K562 (cell line): ENCODE results near the gene SLAMF6. TPM values are rescaled to one million over a fixed set of nuclear protein-coding genes. Genes with fewer than 3 reads are reported as not detected.

ENCODE experiments used
- ARNT ChIP-seq, 2 experiments: fragments of 450-650 bp; IDR thresholded peaks; 2 replicates each; pipeline ENCODE4 v1.6.1; 2016; ENCODE audit warnings: mild to moderate bottlenecking in 1 of 2
- FOS ChIP-seq: IDR thresholded peaks from 3 replicates; pipeline ENCODE4 v1.6.1; 2011; ENCODE audit not compliant: insufficient read length; ENCODE audit errors: extremely low read depth
- FOXA3 ChIP-seq, 2 experiments: fragments of 450-650 bp in 1 of 2; sonication (generic) in 1 of 2; formaldehyde crosslinking; IDR thresholded peaks in 1 of 2; conservative IDR thresholded peaks in 1 of 2; 2 replicates each; pipeline versions ENCODE4 v1.4.0 to v1.8.0; 2020 to 2022; ENCODE audit warnings: mild to moderate bottlenecking in 2 of 2, missing genetic modification reagents in 1 of 2
- HDAC1 ChIP-seq, 2 experiments: fragments of 450-650 bp; IDR thresholded peaks; 2 replicates each; pipeline ENCODE4 v1.6.1; 2016 to 2017; ENCODE audit warnings: inconsistent platforms in 1 of 2, mild to moderate bottlenecking in 1 of 2, moderate library complexity in 1 of 2
- HMG20A ChIP-seq: fragments of 450-650 bp; formaldehyde crosslinking; conservative IDR thresholded peaks from 2 replicates; pipeline ENCODE4 v1.4.0; 2020; ENCODE audit warnings: mild to moderate bottlenecking, mixed read lengths
- KDM1A ChIP-seq, 2 experiments: fragments of 450-650 bp; IDR thresholded peaks; 2 replicates each; pipeline ENCODE4 v1.6.1; 2016; ENCODE audit warnings: mild to moderate bottlenecking in 2 of 2
- MCM2 ChIP-seq: fragments of 450-650 bp; IDR thresholded peaks from 2 replicates; pipeline ENCODE4 v1.6.1; 2017; ENCODE audit warnings: low read depth, mild to moderate bottlenecking
- RBM15 ChIP-seq: fragments of 200-400 bp; formaldehyde crosslinking; IDR thresholded peaks from 2 replicates; pipeline ENCODE4 v1.6.1; 2018; ENCODE audit warnings: mild to moderate bottlenecking, low read length, moderate library complexity; ENCODE audit not compliant: insufficient read depth
- RBM22 ChIP-seq: fragments of 200-400 bp; formaldehyde crosslinking; IDR thresholded peaks from 2 replicates; pipeline ENCODE4 v1.6.1; 2018; ENCODE audit warnings: low read length, low read depth; ENCODE audit not compliant: poor library complexity, severe bottlenecking
- SLC30A9 ChIP-seq: fragments of 250-450 bp; sonication (Bioruptor Pico); IDR thresholded peaks from 2 replicates; pipeline ENCODE4 v1.8.0; 2022; ENCODE audit warnings: mild to moderate bottlenecking, moderate library complexity
- U2AF2 ChIP-seq: fragments of 200-400 bp; formaldehyde crosslinking; optimal IDR thresholded peaks from 2 replicates; pipeline ENCODE3; 2017; ENCODE audit warnings: low read depth, mild to moderate bottlenecking, low read length
- YBX1 ChIP-seq: fragments of 450-650 bp; IDR thresholded peaks from 2 replicates; pipeline ENCODE4 v1.7.1; 2016; ENCODE audit warnings: mild to moderate bottlenecking
- ZBTB17 ChIP-seq: fragments of 450-650 bp; formaldehyde crosslinking; IDR thresholded peaks from 2 replicates; pipeline ENCODE4 v1.4.0; 2020; ENCODE audit warnings: mild to moderate bottlenecking
- ZNF408 ChIP-seq: fragments of 250-450 bp; sonication (Bioruptor Pico); IDR thresholded peaks from 2 replicates; pipeline ENCODE4 v1.4.0; 2020; ENCODE audit warnings: low read depth, mild to moderate bottlenecking, moderate library complexity
- polyA plus RNA-seq, 8 experiments: library from polyadenylated mRNA; depleted of rRNA in 4 of 8; stranded (reverse) in 5 of 8; unstranded in 3 of 8; fragments of >200 nt; fragmentation: Nextera tagmentation in 2 of 8; fragmentation: Illumina TruSeq in 1 of 8; extraction: Ambion mirVana in 2 of 8; extraction: Trizol in 1 of 8; gene quantifications; 2 replicates each; pipeline versions ENCODE4 v1.2.1 to v1.2.3, GENCODE V29; 2011 to 2014; ENCODE audit warnings: inconsistent platforms in 1 of 8, missing spikeins in 1 of 8
- total RNA-seq, 7 experiments: library from RNA; depleted of rRNA in 6 of 7; stranded (reverse); fragments of >200 nt in 6 of 7; fragmentation: Illumina TruSeq in 2 of 7; extraction: Trizol in 2 of 7; gene quantifications; 2 replicates each; pipeline versions ENCODE4 v1.2.1 to v1.2.3, GENCODE V29; 2011 to 2021; ENCODE audit warnings: low replicate concordance in 1 of 7
- TF ChIP-seq, protein P1 (sequence below): fragments of 450-650 bp; IDR thresholded peaks from 2 replicates; pipeline ENCODE4 v1.6.1; 2016; ENCODE audit warnings: mild to moderate bottlenecking
- TF ChIP-seq, protein P2 (sequence below): fragments of 250-450 bp; sonication (Bioruptor Pico); IDR thresholded peaks from 2 replicates; pipeline ENCODE4 v1.9.0; 2021; ENCODE audit warnings: mild to moderate bottlenecking, inconsistent platforms
- TF ChIP-seq, protein P3 (sequence below): sonication (generic); formaldehyde crosslinking; IDR thresholded peaks from 2 replicates; pipeline ENCODE4 v1.8.0; 2023; ENCODE audit warnings: missing genetic modification reagents, mild to moderate bottlenecking, borderline replicate concordance

The SLAMF6 gene
- total and polyA plus RNA-seq, 9 of the 15 experiments (the other 6 are each of a cell fraction or from before 2014, with no cell fraction given) = 0.56 to 4.8 (median 1.1) TPM

DNA sequence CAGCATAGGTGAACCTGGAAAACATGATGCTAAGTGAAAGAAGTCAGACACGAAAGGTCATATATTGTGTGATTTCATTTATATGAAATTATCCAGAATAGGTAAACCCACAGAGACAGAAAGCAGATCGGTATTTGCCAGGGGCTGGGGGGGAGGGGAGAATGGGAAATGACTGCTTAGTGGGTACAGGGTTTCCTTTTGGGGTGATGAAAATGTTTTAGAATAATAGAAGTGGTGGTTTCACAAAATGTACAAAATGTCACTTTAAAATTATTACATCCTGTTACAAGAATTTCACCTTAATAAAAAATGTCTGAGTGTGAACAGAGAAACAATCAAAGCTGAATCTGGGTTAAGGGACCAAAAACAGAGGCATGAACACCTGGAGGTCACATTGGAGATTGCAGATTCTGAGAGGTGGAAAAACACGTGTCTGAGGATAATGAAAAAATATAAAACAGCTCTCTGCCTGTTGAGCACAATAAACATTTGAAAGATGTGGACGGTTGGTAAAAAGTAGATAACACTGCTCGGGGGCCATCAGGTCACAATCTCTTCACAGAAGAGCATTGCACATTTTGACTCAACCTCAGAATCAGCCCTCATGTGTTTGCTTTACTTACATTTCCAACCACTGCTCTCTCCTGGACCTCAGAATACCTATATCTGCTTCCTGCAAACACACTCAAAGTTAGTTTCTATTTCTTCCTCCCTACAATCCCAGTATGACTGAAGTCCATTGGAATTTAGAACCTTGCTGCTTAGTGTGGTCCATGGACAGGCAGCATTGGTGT lies 3.2 kb downstream of the SLAMF6 start (continued):
- TF ChIP-seq, protein P1, sequence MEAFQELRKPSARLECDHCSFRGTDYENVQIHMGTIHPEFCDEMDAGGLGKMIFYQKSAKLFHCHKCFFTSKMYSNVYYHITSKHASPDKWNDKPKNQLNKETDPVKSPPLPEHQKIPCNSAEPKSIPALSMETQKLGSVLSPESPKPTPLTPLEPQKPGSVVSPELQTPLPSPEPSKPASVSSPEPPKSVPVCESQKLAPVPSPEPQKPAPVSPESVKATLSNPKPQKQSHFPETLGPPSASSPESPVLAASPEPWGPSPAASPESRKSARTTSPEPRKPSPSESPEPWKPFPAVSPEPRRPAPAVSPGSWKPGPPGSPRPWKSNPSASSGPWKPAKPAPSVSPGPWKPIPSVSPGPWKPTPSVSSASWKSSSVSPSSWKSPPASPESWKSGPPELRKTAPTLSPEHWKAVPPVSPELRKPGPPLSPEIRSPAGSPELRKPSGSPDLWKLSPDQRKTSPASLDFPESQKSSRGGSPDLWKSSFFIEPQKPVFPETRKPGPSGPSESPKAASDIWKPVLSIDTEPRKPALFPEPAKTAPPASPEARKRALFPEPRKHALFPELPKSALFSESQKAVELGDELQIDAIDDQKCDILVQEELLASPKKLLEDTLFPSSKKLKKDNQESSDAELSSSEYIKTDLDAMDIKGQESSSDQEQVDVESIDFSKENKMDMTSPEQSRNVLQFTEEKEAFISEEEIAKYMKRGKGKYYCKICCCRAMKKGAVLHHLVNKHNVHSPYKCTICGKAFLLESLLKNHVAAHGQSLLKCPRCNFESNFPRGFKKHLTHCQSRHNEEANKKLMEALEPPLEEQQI = peak; percentile 61; the same call in 1 of the 2 replicates
- TF ChIP-seq U2AF2 (no peak), YBX1 (no peak), HDAC1 (IDR thresholded peaks at IDR 0.05) (peak in 1 of 2 experiments; percentile 59; a peak in 1 of 4 replicates), ARNT (IDR thresholded peaks at IDR 0.05) (no peak), SLC30A9 (CRISPR knock-in tag) (no peak), MCM2 (no peak), ZBTB17 (CRISPR knock-in tag) (no peak), HMG20A (CRISPR knock-in tag) (no peak), RBM15 (no peak), RBM22 (no peak), FOS (no peak), KDM1A (IDR thresholded peaks at IDR 0.05) (peak; percentile 90 to 94), FOXA3 (CRISPR knock-in tag; conservative IDR thresholded peaks at IDR 0.05 in 1 of 2, IDR thresholded peaks at IDR 0.05 in 1 of 2) (peak in 1 of 2 experiments; percentile 57; a peak in 1 of 4 replicates), ZNF408 (CRISPR knock-in tag) (no peak)
- TF ChIP-seq, protein P2, sequence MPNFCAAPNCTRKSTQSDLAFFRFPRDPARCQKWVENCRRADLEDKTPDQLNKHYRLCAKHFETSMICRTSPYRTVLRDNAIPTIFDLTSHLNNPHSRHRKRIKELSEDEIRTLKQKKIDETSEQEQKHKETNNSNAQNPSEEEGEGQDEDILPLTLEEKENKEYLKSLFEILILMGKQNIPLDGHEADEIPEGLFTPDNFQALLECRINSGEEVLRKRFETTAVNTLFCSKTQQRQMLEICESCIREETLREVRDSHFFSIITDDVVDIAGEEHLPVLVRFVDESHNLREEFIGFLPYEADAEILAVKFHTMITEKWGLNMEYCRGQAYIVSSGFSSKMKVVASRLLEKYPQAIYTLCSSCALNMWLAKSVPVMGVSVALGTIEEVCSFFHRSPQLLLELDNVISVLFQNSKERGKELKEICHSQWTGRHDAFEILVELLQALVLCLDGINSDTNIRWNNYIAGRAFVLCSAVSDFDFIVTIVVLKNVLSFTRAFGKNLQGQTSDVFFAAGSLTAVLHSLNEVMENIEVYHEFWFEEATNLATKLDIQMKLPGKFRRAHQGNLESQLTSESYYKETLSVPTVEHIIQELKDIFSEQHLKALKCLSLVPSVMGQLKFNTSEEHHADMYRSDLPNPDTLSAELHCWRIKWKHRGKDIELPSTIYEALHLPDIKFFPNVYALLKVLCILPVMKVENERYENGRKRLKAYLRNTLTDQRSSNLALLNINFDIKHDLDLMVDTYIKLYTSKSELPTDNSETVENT (CRISPR knock-in tag) = no peak
- TF ChIP-seq, protein P3, sequence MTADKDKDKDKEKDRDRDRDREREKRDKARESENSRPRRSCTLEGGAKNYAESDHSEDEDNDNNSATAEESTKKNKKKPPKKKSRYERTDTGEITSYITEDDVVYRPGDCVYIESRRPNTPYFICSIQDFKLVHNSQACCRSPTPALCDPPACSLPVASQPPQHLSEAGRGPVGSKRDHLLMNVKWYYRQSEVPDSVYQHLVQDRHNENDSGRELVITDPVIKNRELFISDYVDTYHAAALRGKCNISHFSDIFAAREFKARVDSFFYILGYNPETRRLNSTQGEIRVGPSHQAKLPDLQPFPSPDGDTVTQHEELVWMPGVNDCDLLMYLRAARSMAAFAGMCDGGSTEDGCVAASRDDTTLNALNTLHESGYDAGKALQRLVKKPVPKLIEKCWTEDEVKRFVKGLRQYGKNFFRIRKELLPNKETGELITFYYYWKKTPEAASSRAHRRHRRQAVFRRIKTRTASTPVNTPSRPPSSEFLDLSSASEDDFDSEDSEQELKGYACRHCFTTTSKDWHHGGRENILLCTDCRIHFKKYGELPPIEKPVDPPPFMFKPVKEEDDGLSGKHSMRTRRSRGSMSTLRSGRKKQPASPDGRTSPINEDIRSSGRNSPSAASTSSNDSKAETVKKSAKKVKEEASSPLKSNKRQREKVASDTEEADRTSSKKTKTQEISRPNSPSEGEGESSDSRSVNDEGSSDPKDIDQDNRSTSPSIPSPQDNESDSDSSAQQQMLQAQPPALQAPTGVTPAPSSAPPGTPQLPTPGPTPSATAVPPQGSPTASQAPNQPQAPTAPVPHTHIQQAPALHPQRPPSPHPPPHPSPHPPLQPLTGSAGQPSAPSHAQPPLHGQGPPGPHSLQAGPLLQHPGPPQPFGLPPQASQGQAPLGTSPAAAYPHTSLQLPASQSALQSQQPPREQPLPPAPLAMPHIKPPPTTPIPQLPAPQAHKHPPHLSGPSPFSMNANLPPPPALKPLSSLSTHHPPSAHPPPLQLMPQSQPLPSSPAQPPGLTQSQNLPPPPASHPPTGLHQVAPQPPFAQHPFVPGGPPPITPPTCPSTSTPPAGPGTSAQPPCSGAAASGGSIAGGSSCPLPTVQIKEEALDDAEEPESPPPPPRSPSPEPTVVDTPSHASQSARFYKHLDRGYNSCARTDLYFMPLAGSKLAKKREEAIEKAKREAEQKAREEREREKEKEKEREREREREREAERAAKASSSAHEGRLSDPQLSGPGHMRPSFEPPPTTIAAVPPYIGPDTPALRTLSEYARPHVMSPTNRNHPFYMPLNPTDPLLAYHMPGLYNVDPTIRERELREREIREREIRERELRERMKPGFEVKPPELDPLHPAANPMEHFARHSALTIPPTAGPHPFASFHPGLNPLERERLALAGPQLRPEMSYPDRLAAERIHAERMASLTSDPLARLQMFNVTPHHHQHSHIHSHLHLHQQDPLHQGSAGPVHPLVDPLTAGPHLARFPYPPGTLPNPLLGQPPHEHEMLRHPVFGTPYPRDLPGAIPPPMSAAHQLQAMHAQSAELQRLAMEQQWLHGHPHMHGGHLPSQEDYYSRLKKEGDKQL (CRISPR knock-in tag) = no peak
